Gastrocnemius medialis (tissue), 4 donors: ENCODE measurements around the gene CCL18.
"Not testable (repeated sequence)": the region's sequence is repeated elsewhere in the genome, so short reads cannot be mapped to it uniquely, and the experiment has no call there.

Experiments used
- POLR2A ChIP-seq, 2 donors: fragments of 450-650 bp; IDR thresholded peaks; one replicate each; pipeline ENCODE4 v1.6.1; 2017; ENCODE audit warnings: antibody characterized with exemption in 2 of 2, mild to moderate bottlenecking in 2 of 2, moderate library complexity in 2 of 2
- TF ChIP-seq, protein P1 (sequence below), 5 experiments: fragments of 450-650 bp in 3 of 5; fragments of 200-600 bp in 2 of 5; sonication (generic) in 2 of 5; IDR thresholded peaks in 4 of 5; conservative IDR thresholded peaks in 1 of 5; 1 replicate in 4 of 5; 2 replicates in 1 of 5; pipeline ENCODE4 v1.5.1; 2016 to 2019; ENCODE audit warnings: antibody characterized with exemption in 5 of 5, mild to moderate bottlenecking in 3 of 5, moderate library complexity in 3 of 5

DNA sequence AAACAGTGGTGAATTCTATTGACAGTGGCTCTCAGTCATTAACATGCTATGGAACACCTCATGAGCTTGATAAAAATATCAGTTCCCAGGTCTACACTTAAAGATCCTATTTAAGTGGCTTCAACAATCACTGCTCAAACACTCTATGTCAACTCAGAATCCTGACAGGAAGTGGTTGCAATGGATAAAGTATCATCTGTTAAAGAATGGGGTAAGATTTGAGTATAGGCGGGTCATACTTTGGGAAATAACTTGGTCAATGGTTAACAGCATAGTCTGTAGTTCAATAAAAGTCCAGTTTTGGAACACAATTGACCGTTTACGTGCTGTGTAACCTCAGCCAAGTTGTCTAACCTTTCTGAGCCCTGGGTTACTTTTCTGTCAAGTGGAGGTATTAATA lies 23.4 kb downstream of the CCL18 start:
- TF ChIP-seq, protein P1, sequence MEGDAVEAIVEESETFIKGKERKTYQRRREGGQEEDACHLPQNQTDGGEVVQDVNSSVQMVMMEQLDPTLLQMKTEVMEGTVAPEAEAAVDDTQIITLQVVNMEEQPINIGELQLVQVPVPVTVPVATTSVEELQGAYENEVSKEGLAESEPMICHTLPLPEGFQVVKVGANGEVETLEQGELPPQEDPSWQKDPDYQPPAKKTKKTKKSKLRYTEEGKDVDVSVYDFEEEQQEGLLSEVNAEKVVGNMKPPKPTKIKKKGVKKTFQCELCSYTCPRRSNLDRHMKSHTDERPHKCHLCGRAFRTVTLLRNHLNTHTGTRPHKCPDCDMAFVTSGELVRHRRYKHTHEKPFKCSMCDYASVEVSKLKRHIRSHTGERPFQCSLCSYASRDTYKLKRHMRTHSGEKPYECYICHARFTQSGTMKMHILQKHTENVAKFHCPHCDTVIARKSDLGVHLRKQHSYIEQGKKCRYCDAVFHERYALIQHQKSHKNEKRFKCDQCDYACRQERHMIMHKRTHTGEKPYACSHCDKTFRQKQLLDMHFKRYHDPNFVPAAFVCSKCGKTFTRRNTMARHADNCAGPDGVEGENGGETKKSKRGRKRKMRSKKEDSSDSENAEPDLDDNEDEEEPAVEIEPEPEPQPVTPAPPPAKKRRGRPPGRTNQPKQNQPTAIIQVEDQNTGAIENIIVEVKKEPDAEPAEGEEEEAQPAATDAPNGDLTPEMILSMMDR (IDR thresholded peaks at IDR 0.05 in 4 of 5, conservative IDR thresholded peaks at IDR 0.05 in 1 of 5), result not testable (repeated sequence)
- not testable (repeated sequence) for TF ChIP-seq POLR2A (IDR thresholded peaks at IDR 0.05)
